Measurements from ENCODE around the gene SH3BGRL3.

Gene SH3BGRL3

DNA sequence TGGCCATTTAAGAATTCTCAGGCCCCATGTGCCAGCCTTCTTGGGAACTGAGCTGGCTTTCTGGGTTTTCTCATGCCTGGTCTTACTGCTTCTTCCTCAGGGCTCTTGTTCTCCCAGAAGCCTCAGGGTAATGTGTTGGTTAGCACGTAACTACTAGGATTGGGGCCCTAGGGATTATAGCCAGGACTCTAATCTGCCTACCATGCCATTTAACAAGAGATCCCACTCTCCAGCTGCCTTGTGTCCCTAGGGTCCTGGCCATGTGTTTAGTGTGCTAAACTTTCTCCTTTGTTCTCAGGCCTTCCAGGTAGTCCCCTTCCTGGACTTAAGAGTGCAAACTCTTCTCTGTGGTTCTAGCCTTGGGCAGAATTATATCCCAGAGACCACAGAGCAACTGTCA lies 2.2 kb upstream of the SH3BGRL3 start:
- H3K4me3 ChIP-seq (replicated peaks in 1 of 2; ENCODE audit: low read depth in 2 of 2, low read length in 2 of 2) = no peak overlapping the region
- TF ChIP-seq, protein P1, sequence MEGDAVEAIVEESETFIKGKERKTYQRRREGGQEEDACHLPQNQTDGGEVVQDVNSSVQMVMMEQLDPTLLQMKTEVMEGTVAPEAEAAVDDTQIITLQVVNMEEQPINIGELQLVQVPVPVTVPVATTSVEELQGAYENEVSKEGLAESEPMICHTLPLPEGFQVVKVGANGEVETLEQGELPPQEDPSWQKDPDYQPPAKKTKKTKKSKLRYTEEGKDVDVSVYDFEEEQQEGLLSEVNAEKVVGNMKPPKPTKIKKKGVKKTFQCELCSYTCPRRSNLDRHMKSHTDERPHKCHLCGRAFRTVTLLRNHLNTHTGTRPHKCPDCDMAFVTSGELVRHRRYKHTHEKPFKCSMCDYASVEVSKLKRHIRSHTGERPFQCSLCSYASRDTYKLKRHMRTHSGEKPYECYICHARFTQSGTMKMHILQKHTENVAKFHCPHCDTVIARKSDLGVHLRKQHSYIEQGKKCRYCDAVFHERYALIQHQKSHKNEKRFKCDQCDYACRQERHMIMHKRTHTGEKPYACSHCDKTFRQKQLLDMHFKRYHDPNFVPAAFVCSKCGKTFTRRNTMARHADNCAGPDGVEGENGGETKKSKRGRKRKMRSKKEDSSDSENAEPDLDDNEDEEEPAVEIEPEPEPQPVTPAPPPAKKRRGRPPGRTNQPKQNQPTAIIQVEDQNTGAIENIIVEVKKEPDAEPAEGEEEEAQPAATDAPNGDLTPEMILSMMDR (IDR thresholded peaks at IDR 0.05; ENCODE audit: low read depth, low read length) = no peak
- no peak for DNase-seq (ENCODE audit: low read depth in 2 of 2)

DNA sequence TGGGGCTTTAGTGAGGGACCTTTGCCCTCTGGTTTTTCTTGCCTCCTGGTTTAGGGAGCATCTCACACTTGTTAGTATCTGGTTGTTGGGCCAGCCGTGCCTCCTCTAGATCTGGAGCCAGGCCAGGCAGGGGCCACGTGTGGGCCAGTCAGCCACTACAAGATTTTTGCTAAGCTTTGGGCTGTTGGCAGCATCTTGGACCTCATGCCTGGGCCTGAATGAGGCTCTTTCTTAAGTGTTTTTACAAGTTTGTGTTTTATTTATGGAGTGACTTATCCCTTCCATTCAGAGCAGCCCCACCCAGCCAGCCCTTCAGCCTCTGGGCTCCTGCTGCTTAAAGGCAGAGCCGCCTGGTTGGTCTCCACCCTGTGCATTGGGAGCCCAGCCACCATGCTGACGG lies 1.6 kb upstream of the SH3BGRL3 start:
- TF ChIP-seq, protein P1 (IDR thresholded peaks at IDR 0.05; ENCODE audit: low read depth, low read length) = no peak
- H3K4me3 ChIP-seq (replicated peaks in 1 of 2; ENCODE audit: low read depth in 2 of 2, low read length in 2 of 2) = no peak overlapping the region
- peak; percentile 83 to 87 for DNase-seq (ENCODE audit: low read depth in 2 of 2)

DNA sequence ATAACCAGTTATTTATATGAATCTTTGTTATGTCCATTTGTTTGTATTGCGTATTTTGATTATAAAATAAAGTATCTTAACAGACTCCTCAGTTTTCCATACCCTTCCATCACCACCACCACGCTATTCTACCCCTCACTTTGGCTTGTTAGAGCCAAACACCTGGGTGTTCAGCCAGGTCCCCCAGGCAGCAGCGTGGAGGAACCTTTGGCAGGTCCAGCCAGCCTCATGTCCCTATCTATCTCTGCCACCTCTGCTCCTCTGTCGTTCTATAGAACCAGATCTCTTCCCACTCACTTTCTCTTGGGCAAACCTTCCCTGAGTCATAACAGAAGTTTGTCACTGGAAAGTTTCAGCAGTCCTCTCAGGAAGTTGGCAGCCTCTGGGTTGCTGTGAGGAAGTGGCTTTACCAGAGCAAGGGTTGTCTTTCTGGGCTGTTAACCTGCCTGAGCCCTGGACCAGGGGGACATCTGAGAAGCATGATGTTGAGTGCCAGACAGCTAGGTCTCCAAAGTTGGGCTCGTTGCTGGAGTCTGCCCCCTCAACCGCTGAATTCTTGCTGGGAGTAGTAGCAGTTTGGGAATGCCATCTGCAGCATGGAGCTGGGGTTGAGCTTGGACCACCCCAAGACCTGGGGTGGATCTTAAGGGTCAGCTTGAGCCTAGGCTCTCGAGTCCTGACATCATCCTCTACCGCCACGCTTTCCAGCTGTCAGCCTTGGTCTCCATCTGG lies 996 bp upstream of the SH3BGRL3 start:
- DNase-seq (ENCODE audit: low read depth in 2 of 2) = peak; percentile 49 to 77
- H3K4me3 ChIP-seq (replicated peaks in 1 of 2; ENCODE audit: low read depth in 2 of 2, low read length in 2 of 2) = peak overlapping the region; percentile 79 to 86
- TF ChIP-seq, protein P1 (IDR thresholded peaks at IDR 0.05; ENCODE audit: low read depth, low read length) = no peak

DNA sequence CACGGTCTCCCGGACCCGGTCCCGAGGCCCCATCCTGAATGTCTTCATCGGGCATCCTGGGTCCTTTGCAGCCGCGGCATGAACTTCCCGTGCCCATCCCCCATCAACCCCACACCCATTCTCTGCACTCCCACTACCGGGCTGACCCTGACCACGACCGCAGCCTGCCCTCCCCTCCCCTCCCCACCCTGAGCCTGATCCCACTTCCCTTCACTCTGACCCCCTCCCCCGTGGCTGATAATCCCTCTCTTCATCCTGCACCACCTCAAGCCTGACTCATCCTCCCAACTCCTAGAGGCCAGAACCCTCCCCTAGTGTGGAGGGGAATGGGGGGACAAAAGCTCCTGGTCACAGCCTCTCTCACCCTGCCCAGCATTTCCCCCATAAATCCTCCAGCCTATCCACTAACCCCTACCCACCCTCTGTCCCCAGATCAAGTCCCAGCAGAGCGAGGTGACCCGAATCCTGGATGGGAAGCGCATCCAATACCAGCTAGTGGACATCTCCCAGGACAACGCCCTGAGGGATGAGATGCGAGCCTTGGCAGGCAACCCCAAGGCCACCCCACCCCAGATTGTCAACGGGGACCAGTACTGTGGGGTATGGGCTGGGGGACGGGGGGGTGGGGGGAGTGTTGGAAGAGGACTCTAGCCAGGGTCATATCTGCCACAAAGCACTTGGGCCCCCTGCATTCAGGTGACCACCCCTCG lies 602 bp downstream of the SH3BGRL3 start:
- TF ChIP-seq, protein P1 (IDR thresholded peaks at IDR 0.05; ENCODE audit: low read depth, low read length) = no peak
- DNase-seq (ENCODE audit: low read depth in 2 of 2) = peak in 1 of 2 donors; percentile 37
- peak overlapping the region; percentile 79 to 86 for H3K4me3 ChIP-seq (replicated peaks in 1 of 2; ENCODE audit: low read depth in 2 of 2, low read length in 2 of 2)

DNA sequence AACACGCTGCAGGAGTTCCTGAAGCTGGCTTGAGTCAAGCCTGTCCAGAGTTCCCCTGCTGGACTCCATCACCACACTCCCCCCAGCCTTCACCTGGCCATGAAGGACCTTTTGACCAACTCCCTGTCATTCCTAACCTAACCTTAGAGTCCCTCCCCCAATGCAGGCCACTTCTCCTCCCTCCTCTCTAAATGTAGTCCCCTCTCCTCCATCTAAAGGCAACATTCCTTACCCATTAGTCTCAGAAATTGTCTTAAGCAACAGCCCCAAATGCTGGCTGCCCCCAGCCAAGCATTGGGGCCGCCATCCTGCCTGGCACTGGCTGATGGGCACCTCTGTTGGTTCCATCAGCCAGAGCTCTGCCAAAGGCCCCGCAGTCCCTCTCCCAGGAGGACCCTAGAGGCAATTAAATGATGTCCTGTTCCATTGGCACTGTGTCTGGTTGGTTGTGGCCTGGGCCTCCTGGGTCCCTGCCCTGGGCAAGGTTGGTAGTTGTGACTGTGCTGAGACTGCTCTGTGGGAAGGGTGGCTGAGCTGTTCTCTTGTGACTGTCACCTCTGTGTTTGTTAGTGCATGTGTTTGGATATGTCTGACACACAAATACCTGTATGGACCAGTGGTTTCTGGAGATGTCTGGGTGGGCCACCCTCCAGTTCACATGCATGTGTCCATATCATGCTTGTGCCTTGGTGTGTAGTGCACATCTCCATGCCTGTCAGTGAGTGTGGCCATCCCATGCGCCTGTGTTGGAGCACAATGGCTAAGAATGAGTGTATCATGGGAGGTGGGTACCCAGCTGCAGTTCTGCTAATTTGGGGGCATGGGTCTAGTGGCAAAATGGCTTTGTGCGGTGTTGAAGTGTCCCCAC lies 1.4 kb downstream of the SH3BGRL3 start:
- peak overlapping the region; percentile 79 to 86 for H3K4me3 ChIP-seq (replicated peaks in 1 of 2; ENCODE audit: low read depth in 2 of 2, low read length in 2 of 2)
- TF ChIP-seq, protein P1 (IDR thresholded peaks at IDR 0.05; ENCODE audit: low read depth, low read length) = no peak
- DNase-seq (ENCODE audit: low read depth in 2 of 2) = peak in 1 of 2 donors; percentile 26

DNA sequence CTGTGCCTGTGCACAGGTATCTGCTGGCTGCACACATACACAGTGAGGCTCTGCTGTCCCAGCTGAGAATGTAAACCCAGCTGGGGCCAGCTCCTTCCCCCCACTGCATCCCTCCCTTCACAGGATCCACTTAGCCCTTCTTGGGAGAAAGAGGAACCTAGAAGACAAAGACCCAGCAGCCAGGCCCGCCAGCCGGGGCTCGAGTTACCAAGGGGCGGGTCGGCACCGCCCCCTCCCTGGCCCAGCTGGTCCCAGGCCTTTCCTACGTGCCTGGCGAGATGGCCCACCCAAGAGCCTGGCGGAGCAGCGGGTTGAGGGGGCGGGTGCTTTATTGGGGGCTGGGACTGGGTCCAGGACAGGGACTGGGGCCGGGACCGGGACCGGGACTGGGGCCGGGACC lies 2.1 kb downstream of the SH3BGRL3 start:
- peak overlapping the region; percentile 8 to 86 for H3K4me3 ChIP-seq (replicated peaks in 1 of 2; ENCODE audit: low read depth in 2 of 2, low read length in 2 of 2)
- TF ChIP-seq, protein P1 (IDR thresholded peaks at IDR 0.05; ENCODE audit: low read depth, low read length) = no peak
- DNase-seq (ENCODE audit: low read depth in 2 of 2) = peak in 1 of 2 donors; percentile 51
